ENCODE data around the gene KIF23. TPM values are rescaled to one million over a fixed set of nuclear protein-coding genes. Genes with fewer than 3 reads are reported as not detected.

Gene KIF23
- polyA plus RNA-seq, 1 of the 3 experiments (the other 2 are of a cell fraction) = 25.8 TPM

DNA sequence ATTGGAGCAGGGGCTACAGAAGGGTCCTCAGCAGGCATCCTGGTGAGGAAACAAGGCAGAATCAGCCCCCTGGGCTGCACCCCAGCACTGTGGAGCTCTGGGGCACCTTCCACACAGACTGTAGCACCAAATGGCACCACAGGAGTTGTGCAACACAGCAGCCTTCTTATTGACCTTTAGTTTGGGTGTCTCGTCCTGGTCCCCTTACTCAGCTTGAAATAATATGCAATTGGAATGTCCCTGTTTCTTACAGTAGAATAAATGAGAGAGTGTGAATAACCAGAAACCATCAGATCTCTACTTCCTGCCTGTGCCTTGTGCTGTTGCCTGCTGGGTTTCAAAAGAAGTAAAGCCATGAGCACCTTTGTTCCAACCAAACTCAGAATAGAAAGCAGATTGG, 82.9 kb downstream of the KIF23 start:
- H3K27ac ChIP-seq (ENCODE audit: low read depth in 2 of 2, low read length in 1 of 2) = no peak overlapping the region
- H3K27me3 ChIP-seq (ENCODE audit: insufficient read depth) = peaks cover 8% of the 10 kb centered on the region; the same call in 1 of the 2 replicates
- 21% methylated on average over 1 of the region's 1 CpG for WGBS (ENCODE audit: low lambda C conversion rate)
- no peak overlapping the region for H3K4me3 ChIP-seq (ENCODE audit: low read depth in 2 of 2, low read length in 1 of 2)
- POLR2A ChIA-PET = no interaction called here
- CTCF ChIA-PET = no interaction called here
- TF ChIP-seq SIN3A (IDR thresholded peaks at IDR 0.05; ENCODE audit: borderline replicate concordance, low read depth, low read length) = no peak
- TF ChIP-seq RFX5 (IDR thresholded peaks at IDR 0.05; ENCODE audit: low read length) = no peak
- no peak overlapping the region for H3K9ac ChIP-seq
- no peaks in the 10 kb centered on the region for H3K9me2 ChIP-seq
- H4K20me1 ChIP-seq (ENCODE audit: insufficient read depth) = no peaks in the 10 kb centered on the region
- H3K4me1 ChIP-seq (ENCODE audit: control insufficient read depth in 1 of 2, insufficient read depth in 2 of 2, low read depth in 1 of 2, low read length in 1 of 2) = peaks cover 0 to 4% of the 10 kb centered on the region in 2 experiments; a peak in 1 of 4 replicates
- no peak overlapping the region for H3K4me2 ChIP-seq
- no peaks in the 10 kb centered on the region for H3F3A ChIP-seq (replicated peaks; ENCODE audit: insufficient read depth)
- H3K9me3 ChIP-seq = no peaks in the 10 kb centered on the region
- no peaks in the 10 kb centered on the region for H3K36me3 ChIP-seq (replicated peaks in 1 of 2; ENCODE audit: control insufficient read depth in 1 of 2, insufficient read depth in 2 of 2, low read length in 1 of 2)
- H3K79me2 ChIP-seq (ENCODE audit: insufficient read depth) = no peaks in the 10 kb centered on the region
- no peak for DNase-seq
- H2AFZ ChIP-seq (ENCODE audit: low read depth) = no peak overlapping the region

DNA sequence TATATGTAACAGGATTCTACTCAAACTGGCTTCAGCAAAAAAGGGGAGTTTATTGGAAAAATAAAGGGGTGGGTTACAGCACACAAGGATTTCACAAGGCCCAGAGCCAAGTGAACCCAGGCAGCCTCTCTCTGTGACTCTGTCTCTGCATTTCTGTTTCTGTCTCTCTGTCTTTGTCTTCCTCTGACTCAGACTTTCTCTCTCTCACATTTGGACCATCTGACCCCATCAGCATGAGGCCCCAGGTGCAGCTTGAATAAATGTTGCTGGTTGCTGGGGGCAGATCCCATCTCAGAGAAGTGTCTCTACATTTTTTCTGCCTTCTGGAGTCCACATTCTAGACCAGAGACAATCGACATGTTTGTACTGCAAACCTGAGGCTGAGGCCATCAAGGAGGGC, 83.5 kb downstream of the KIF23 start:
- H3K4me3 ChIP-seq (ENCODE audit: low read depth in 2 of 2, low read length in 1 of 2) = no peak overlapping the region
- H3K9ac ChIP-seq = no peak overlapping the region
- no peak for TF ChIP-seq RFX5 (IDR thresholded peaks at IDR 0.05; ENCODE audit: low read length)
- TF ChIP-seq GATA2 (CRISPR knock-in tag; IDR thresholded peaks at IDR 0.05) = no peak
- no peak for TF ChIP-seq FOXM1 (IDR thresholded peaks at IDR 0.05; ENCODE audit: low read depth)
- TF ChIP-seq, protein P1, sequence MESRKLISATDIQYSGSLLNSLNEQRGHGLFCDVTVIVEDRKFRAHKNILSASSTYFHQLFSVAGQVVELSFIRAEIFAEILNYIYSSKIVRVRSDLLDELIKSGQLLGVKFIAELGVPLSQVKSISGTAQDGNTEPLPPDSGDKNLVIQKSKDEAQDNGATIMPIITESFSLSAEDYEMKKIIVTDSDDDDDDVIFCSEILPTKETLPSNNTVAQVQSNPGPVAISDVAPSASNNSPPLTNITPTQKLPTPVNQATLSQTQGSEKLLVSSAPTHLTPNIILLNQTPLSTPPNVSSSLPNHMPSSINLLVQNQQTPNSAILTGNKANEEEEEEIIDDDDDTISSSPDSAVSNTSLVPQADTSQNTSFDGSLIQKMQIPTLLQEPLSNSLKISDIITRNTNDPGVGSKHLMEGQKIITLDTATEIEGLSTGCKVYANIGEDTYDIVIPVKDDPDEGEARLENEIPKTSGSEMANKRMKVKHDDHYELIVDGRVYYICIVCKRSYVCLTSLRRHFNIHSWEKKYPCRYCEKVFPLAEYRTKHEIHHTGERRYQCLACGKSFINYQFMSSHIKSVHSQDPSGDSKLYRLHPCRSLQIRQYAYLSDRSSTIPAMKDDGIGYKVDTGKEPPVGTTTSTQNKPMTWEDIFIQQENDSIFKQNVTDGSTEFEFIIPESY (IDR thresholded peaks at IDR 0.05; ENCODE audit: borderline replicate concordance, low read depth) = no peak
- TF ChIP-seq, protein P2, sequence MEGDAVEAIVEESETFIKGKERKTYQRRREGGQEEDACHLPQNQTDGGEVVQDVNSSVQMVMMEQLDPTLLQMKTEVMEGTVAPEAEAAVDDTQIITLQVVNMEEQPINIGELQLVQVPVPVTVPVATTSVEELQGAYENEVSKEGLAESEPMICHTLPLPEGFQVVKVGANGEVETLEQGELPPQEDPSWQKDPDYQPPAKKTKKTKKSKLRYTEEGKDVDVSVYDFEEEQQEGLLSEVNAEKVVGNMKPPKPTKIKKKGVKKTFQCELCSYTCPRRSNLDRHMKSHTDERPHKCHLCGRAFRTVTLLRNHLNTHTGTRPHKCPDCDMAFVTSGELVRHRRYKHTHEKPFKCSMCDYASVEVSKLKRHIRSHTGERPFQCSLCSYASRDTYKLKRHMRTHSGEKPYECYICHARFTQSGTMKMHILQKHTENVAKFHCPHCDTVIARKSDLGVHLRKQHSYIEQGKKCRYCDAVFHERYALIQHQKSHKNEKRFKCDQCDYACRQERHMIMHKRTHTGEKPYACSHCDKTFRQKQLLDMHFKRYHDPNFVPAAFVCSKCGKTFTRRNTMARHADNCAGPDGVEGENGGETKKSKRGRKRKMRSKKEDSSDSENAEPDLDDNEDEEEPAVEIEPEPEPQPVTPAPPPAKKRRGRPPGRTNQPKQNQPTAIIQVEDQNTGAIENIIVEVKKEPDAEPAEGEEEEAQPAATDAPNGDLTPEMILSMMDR (IDR thresholded peaks at IDR 0.05) = no peak
- no peak for TF ChIP-seq TAF1 (IDR thresholded peaks at IDR 0.05; ENCODE audit: borderline replicate concordance, low read depth, low read length)
- TF ChIP-seq, protein P3, sequence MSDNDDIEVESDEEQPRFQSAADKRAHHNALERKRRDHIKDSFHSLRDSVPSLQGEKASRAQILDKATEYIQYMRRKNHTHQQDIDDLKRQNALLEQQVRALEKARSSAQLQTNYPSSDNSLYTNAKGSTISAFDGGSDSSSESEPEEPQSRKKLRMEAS (IDR thresholded peaks at IDR 0.05; ENCODE audit: low read depth) = no peak
- no peak for TF ChIP-seq EZH2phosphoT487 (IDR thresholded peaks at IDR 0.05; ENCODE audit: borderline replicate concordance, low read depth)
- no peak for TF ChIP-seq YY1 (IDR thresholded peaks at IDR 0.05; ENCODE audit: low read depth)
- TF ChIP-seq, protein P4, sequence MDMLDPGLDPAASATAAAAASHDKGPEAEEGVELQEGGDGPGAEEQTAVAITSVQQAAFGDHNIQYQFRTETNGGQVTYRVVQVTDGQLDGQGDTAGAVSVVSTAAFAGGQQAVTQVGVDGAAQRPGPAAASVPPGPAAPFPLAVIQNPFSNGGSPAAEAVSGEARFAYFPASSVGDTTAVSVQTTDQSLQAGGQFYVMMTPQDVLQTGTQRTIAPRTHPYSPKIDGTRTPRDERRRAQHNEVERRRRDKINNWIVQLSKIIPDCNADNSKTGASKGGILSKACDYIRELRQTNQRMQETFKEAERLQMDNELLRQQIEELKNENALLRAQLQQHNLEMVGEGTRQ (IDR thresholded peaks at IDR 0.05; ENCODE audit: borderline replicate concordance, low read depth, low read length) = no peak
- no peak for TF ChIP-seq MEF2A (IDR thresholded peaks at IDR 0.05; ENCODE audit: borderline replicate concordance, low read depth)
- H3K79me2 ChIP-seq (ENCODE audit: insufficient read depth) = no peaks in the 10 kb centered on the region
- no peaks in the 10 kb centered on the region for H4K20me1 ChIP-seq (ENCODE audit: insufficient read depth)
- peaks cover 8% of the 10 kb centered on the region; the same call in 1 of the 2 replicates for H3K27me3 ChIP-seq (ENCODE audit: insufficient read depth)
- H3K9me2 ChIP-seq = no peaks in the 10 kb centered on the region
- peaks cover 0 to 4% of the 10 kb centered on the region in 2 experiments; a peak in 1 of 4 replicates for H3K4me1 ChIP-seq (ENCODE audit: control insufficient read depth in 1 of 2, insufficient read depth in 2 of 2, low read depth in 1 of 2, low read length in 1 of 2)
- DNase-seq = no peak
- WGBS (ENCODE audit: low lambda C conversion rate) = 26% methylated on average over 1 of the region's 1 CpG
- ChIA-PET CTCF (no interaction called here), POLR2A (no interaction called here)
- H3K36me3 ChIP-seq (replicated peaks in 1 of 2; ENCODE audit: control insufficient read depth in 1 of 2, insufficient read depth in 2 of 2, low read length in 1 of 2) = no peaks in the 10 kb centered on the region
- H2AFZ ChIP-seq (ENCODE audit: low read depth) = no peak overlapping the region
- H3F3A ChIP-seq (replicated peaks; ENCODE audit: insufficient read depth) = no peaks in the 10 kb centered on the region
- no peak overlapping the region for H3K27ac ChIP-seq (ENCODE audit: low read depth in 2 of 2, low read length in 1 of 2)
- H3K9me3 ChIP-seq = no peaks in the 10 kb centered on the region
- no peak overlapping the region for H3K4me2 ChIP-seq

Small RNA genes within 50 kb of the gene (small RNA-seq; reads per million reads assigned to genes)
- gene RF00012 = 0 reads per million in 7 experiments

Other genes starting within 250 kb of the KIF23 start
- gene PAQR5, start 115.4 kb upstream of the KIF23 start, polyA plus RNA-seq (2012; rRNA removed) = 3.9 and 4.3 TPM in 2 replicates
- 1,514 and 1,792 TPM in 2 replicates for gene RPLP1, start 38.5 kb downstream of the KIF23 start, polyA plus RNA-seq (2012; rRNA removed)